ENCODE results near the gene TJAP1.
"Not testable (repeated sequence)": the region's sequence is repeated elsewhere in the genome, so short reads cannot be mapped to it uniquely, and the experiment has no call there.

TJAP1 gene

GRCh38 chr6:43445576-43445975, 31.8 kb upstream of the TJAP1 start:
- H3K36me3 ChIP-seq (ENCODE audit: insufficient read depth, low read length): no peaks in the 10 kb centered on the region; the same call in 1 of the 2 replicates

GRCh38 chr6:43447604-43448003, 29.8 kb upstream of the TJAP1 start:
- Histone ChIP-seq H3K9me3 (ENCODE audit: control insufficient read depth, insufficient read depth, low read length) (no peaks in the 10 kb centered on the region), H3K9ac (ENCODE audit: low read depth, low read length) (no peak overlapping the region), H3K36me3 (ENCODE audit: insufficient read depth, low read length) (no peaks in the 10 kb centered on the region; the same call in 1 of the 2 replicates), H3K4me1 (ENCODE audit: insufficient read depth, low read length) (no peaks in the 10 kb centered on the region)

More at GRCh38 chr6:43445576-43445975, 31.8 kb upstream of the TJAP1 start:
- H3K4me1 ChIP-seq (ENCODE audit: insufficient read depth, low read length): no peaks in the 10 kb centered on the region
- no peak overlapping the region for H3K9ac ChIP-seq (ENCODE audit: low read depth, low read length)
- H3K9me3 ChIP-seq (ENCODE audit: control insufficient read depth, insufficient read depth, low read length): no peaks in the 10 kb centered on the region

DNA sequence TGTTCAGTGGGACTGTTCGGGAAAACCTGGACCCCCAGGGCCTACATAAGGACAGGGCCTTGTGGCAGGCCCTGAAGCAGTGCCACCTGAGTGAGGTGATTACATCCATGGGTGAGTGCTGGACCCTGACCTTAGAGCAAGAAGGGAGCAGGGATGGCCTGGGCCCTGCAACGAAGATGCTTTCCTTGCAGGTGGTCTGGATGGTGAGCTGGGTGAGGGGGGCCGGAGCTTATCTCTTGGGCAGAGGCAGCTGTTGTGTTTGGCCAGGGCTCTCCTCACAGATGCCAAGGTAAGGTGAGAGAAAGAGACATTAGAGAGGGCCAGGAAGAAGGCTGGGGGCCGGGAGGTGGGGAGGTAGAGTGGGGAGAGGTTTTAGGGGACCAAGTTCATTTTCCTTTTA, 28.5 kb upstream of the TJAP1 start:
- no peaks in the 10 kb centered on the region; the same call in 1 of the 2 replicates for H3K36me3 ChIP-seq (ENCODE audit: insufficient read depth, low read length)
- H3K9ac ChIP-seq (ENCODE audit: low read depth, low read length): no peak overlapping the region
- no peaks in the 10 kb centered on the region for H3K4me1 ChIP-seq (ENCODE audit: insufficient read depth, low read length)
- no peaks in the 10 kb centered on the region for H3K9me3 ChIP-seq (ENCODE audit: control insufficient read depth, insufficient read depth, low read length)

- Histone ChIP-seq H3K9ac (ENCODE audit: low read depth, low read length) (no peak overlapping the region), H3K36me3 (ENCODE audit: insufficient read depth, low read length) (no peaks in the 10 kb centered on the region; the same call in 1 of the 2 replicates), H3K4me1 (ENCODE audit: insufficient read depth, low read length) (no peaks in the 10 kb centered on the region), H3K9me3 (ENCODE audit: control insufficient read depth, insufficient read depth, low read length) (no peaks in the 10 kb centered on the region)
Measured at GRCh38 chr6:43450699-43451131, 26.7 kb upstream of the TJAP1 start.

GRCh38 chr6:43451348-43451747, 26.0 kb upstream of the TJAP1 start:
- no peaks in the 10 kb centered on the region for H3K9me3 ChIP-seq (ENCODE audit: control insufficient read depth, insufficient read depth, low read length)
- H3K9ac ChIP-seq (ENCODE audit: low read depth, low read length): no peak overlapping the region
- no peaks in the 10 kb centered on the region; the same call in 1 of the 2 replicates for H3K36me3 ChIP-seq (ENCODE audit: insufficient read depth, low read length)
- no peaks in the 10 kb centered on the region for H3K4me1 ChIP-seq (ENCODE audit: insufficient read depth, low read length)

- H3K9ac ChIP-seq (ENCODE audit: low read depth, low read length): no peak overlapping the region
- H3K36me3 ChIP-seq (ENCODE audit: insufficient read depth, low read length): no peaks in the 10 kb centered on the region; the same call in 1 of the 2 replicates
- no peaks in the 10 kb centered on the region for H3K9me3 ChIP-seq (ENCODE audit: control insufficient read depth, insufficient read depth, low read length)
- H3K4me1 ChIP-seq (ENCODE audit: insufficient read depth, low read length): no peaks in the 10 kb centered on the region
Measured at GRCh38 chr6:43451939-43452338, 25.4 kb upstream of the TJAP1 start.

GRCh38 chr6:43452896-43453295, 24.5 kb upstream of the TJAP1 start:
- Histone ChIP-seq H3K4me1 (ENCODE audit: insufficient read depth, low read length) (no peaks in the 10 kb centered on the region), H3K9me3 (ENCODE audit: control insufficient read depth, insufficient read depth, low read length) (no peaks in the 10 kb centered on the region), H3K9ac (ENCODE audit: low read depth, low read length) (no peak overlapping the region), H3K36me3 (ENCODE audit: insufficient read depth, low read length) (no peaks in the 10 kb centered on the region; the same call in 1 of the 2 replicates)

DNA sequence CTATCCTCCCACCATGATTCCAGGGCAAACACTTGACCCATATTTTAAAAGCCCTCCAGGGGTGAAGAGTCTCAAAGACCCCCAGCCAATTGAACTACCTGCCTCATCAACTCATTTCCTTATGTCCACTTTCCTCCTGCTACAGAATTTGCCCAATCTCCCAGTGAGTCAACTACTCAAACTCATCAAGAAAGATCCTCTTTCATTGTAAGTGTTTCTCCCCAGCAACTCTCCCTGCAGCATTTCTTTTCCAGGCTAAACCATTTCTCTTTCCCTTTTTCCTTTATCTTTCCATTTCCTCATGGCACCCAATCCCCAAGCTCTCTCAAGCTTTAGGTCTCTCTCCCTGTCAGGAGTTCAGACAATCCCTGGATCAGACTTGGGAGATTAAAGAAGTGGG, 23.5 kb upstream of the TJAP1 start:
- no peaks in the 10 kb centered on the region; the same call in 1 of the 2 replicates for H3K36me3 ChIP-seq (ENCODE audit: insufficient read depth, low read length)

GRCh38 chr6:43454290-43454695, 23.1 kb upstream of the TJAP1 start:
- Histone ChIP-seq H3K9me3 (ENCODE audit: control insufficient read depth, insufficient read depth, low read length) (no peaks in the 10 kb centered on the region), H3K9ac (ENCODE audit: low read depth, low read length) (peak overlapping the region; percentile 52; the same call in 1 of the 2 replicates), H3K4me1 (ENCODE audit: insufficient read depth, low read length) (no peaks in the 10 kb centered on the region), H3K36me3 (ENCODE audit: insufficient read depth, low read length) (no peaks in the 10 kb centered on the region; the same call in 1 of the 2 replicates)

More for the DNA sequence above, 23.5 kb upstream of the TJAP1 start:
- no peak overlapping the region for H3K9ac ChIP-seq (ENCODE audit: low read depth, low read length)
- no peaks in the 10 kb centered on the region for H3K4me1 ChIP-seq (ENCODE audit: insufficient read depth, low read length)
- H3K9me3 ChIP-seq (ENCODE audit: control insufficient read depth, insufficient read depth, low read length): no peaks in the 10 kb centered on the region

GRCh38 chr6:43454696-43455530, 22.5 kb upstream of the TJAP1 start:
- Histone ChIP-seq H3K9ac (ENCODE audit: low read depth, low read length) (peak overlapping the region; percentile 52; the same call in 1 of the 2 replicates), H3K9me3 (ENCODE audit: control insufficient read depth, insufficient read depth, low read length) (no peaks in the 10 kb centered on the region), H3K36me3 (ENCODE audit: insufficient read depth, low read length) (no peaks in the 10 kb centered on the region; the same call in 1 of the 2 replicates), H3K4me1 (ENCODE audit: insufficient read depth, low read length) (no peaks in the 10 kb centered on the region)

- H3K9ac ChIP-seq (ENCODE audit: low read depth, low read length): peak within 1 kb of the TSS; percentile 52
- H3K9me3 ChIP-seq (ENCODE audit: control insufficient read depth, insufficient read depth, low read length): no peaks in the 10 kb centered on the region
- no peaks in the 10 kb centered on the region for H3K4me1 ChIP-seq (ENCODE audit: insufficient read depth, low read length)
- H3K36me3 ChIP-seq (ENCODE audit: insufficient read depth, low read length): no peaks in the 10 kb centered on the region; the same call in 1 of the 2 replicates
Measured at GRCh38 chr6:43455531-43456428, 21.6 kb upstream of the TJAP1 start, which contains the start of gene DLK2. DLK2 (minus strand) TSS chr6:43455548; CDS start chr6:43454825, 723 bp downstream.

DNA sequence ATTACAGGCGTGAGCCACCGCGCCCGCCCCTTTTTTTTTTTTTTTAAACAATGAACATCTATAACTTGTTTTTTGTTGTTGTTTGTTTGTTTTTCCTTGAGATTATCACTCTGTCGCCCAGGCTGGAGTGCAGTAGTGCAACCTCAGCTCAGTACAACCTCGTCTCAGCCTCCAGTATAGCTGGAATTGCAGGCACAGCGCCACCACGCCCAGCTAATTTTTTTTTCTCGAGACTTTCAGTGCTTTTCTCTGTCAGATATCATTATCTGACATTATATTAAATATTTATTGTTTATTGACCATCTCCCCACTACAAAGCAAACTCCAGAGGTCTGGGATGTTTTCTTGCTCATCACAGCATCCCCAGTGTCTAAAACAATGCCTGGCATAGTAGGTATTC, 19.7 kb upstream of the TJAP1 start:
- no peaks in the 10 kb centered on the region for H3K36me3 ChIP-seq (ENCODE audit: insufficient read depth, low read length)
- H3K9me3 ChIP-seq (ENCODE audit: control insufficient read depth, insufficient read depth, low read length): no peaks in the 10 kb centered on the region
- no peaks in the 10 kb centered on the region for H3K4me1 ChIP-seq (ENCODE audit: insufficient read depth, low read length)
- peak overlapping the region; percentile 28 for H3K9ac ChIP-seq (ENCODE audit: low read depth, low read length)

- H3K4me1 ChIP-seq (ENCODE audit: insufficient read depth, low read length); H3K36me3 ChIP-seq (ENCODE audit: insufficient read depth, low read length); H3K9me3 ChIP-seq (ENCODE audit: control insufficient read depth, insufficient read depth, low read length); H3K9ac ChIP-seq (ENCODE audit: low read depth, low read length): not testable (repeated sequence)
Measured at GRCh38 chr6:43458154-43458553, 19.2 kb upstream of the TJAP1 start.

- Histone ChIP-seq H3K36me3 (ENCODE audit: insufficient read depth, low read length) (no peaks in the 10 kb centered on the region), H3K9me3 (ENCODE audit: control insufficient read depth, insufficient read depth, low read length) (no peaks in the 10 kb centered on the region), H3K9ac (ENCODE audit: low read depth, low read length) (no peak overlapping the region), H3K4me1 (ENCODE audit: insufficient read depth, low read length) (no peaks in the 10 kb centered on the region)
Measured at GRCh38 chr6:43459535-43459934, 17.8 kb upstream of the TJAP1 start.

Data from ES-I3 (cell line).